Spleen (tissue), 11 donors: Measurements from ENCODE around the gene VSIG1. TPM values are rescaled to one million over a fixed set of nuclear protein-coding genes. Genes with fewer than 3 reads are reported as not detected.

Experiments used
- DNase-seq: peaks from one replicate; pipeline ENCODE4 v3.0.0-alpha.2; 2020
- H3K27ac ChIP-seq, 8 donors: fragments of 200-600 bp; sonication (generic) in 7 of 8; 1 replicate in 4 of 8; 2 replicates in 4 of 8; pipeline versions ENCODE4 v1.5.0 to v1.8.0; 2016 to 2021; ENCODE audit warnings: inconsistent platforms in 4 of 8, mild to moderate bottlenecking in 4 of 8, moderate library complexity in 1 of 8
- H3K27me3 ChIP-seq, 7 donors: fragments of 200-600 bp; sonication (generic) in 6 of 7; replicated peaks in 1 of 7; 1 replicate in 4 of 7; 2 replicates in 3 of 7; pipeline versions ENCODE4 v1.5.0 to v1.8.0; 2016 to 2021; ENCODE audit warnings: inconsistent platforms in 3 of 7, mild to moderate bottlenecking in 1 of 7
- H3K36me3 ChIP-seq, 6 donors: fragments of 200-600 bp; sonication (generic) in 5 of 6; 1 replicate in 4 of 6; 2 replicates in 2 of 6; pipeline versions ENCODE4 v1.5.0 to v1.8.0; 2016 to 2021; ENCODE audit warnings: inconsistent platforms in 2 of 6
- H3K4me1 ChIP-seq, 6 donors: fragments of 200-600 bp; sonication (generic) in 5 of 6; 1 replicate in 3 of 6; 2 replicates in 3 of 6; pipeline versions ENCODE4 v1.5.0 to v1.8.0; 2016 to 2021; ENCODE audit warnings: inconsistent platforms in 3 of 6
- H3K4me3 ChIP-seq, 8 donors: fragments of 200-600 bp; sonication (generic) in 7 of 8; 1 replicate in 4 of 8; 2 replicates in 4 of 8; pipeline versions ENCODE4 v1.5.0 to v1.8.0; 2016 to 2021; ENCODE audit warnings: inconsistent platforms in 4 of 8, mild to moderate bottlenecking in 4 of 8, moderate library complexity in 2 of 8
- H3K9me3 ChIP-seq, 8 donors: fragments of 200-600 bp; sonication (generic) in 7 of 8; 1 replicate in 4 of 8; 2 replicates in 4 of 8; pipeline versions ENCODE4 v1.5.0 to v1.8.0; 2016 to 2021; ENCODE audit warnings: inconsistent platforms in 4 of 8
- CTCF ChIP-seq, 11 experiments: fragments of 200-600 bp in 7 of 11; fragments of 450-650 bp in 4 of 11; sonication (generic) in 4 of 11; IDR thresholded peaks in 8 of 11; conservative IDR thresholded peaks in 3 of 11; 1 replicate in 7 of 11; 2 replicates in 4 of 11; pipeline versions ENCODE4 v1.4.0 to v1.8.0; 2016 to 2021; ENCODE audit warnings: antibody characterized with exemption in 11 of 11, inconsistent platforms in 4 of 11, mild to moderate bottlenecking in 1 of 11
- POLR2A ChIP-seq, 3 donors: fragments of 450-650 bp; IDR thresholded peaks; one replicate each; pipeline ENCODE4 v1.5.1; 2017; ENCODE audit warnings: antibody characterized with exemption in 3 of 3, mild to moderate bottlenecking in 1 of 3
- POLR2AphosphoS5 ChIP-seq, 3 donors: sonication (generic); formaldehyde crosslinking; IDR thresholded peaks; one replicate each; pipeline ENCODE4 v1.5.1; 2017; ENCODE audit warnings: antibody characterized with exemption in 3 of 3
- WGBS, 5 donors: extraction: QIAGEN DNeasy Blood & Tissue Kit in 3 of 5; methylation state at CpG; one replicate each; pipeline versions ENCODE4 v1.1.5 to v1.1.7; 2013 to 2018; 5-methylcytosine and 5-hydroxymethylcytosine counted together
- intact Hi-C: fragments of 100-400 bp; cut with DNase I; formaldehyde crosslinking; loops from one replicate; pipeline ENCODE4 v1.15.0; 2023; ENCODE audit warnings: low total_unique reads
- polyA plus RNA-seq, 3 donors: library from polyadenylated mRNA; stranded (reverse); fragments of 200-250 nt; gene quantifications; one replicate each; pipeline ENCODE4 v1.2.1, GENCODE V29; 2013
- total RNA-seq, 7 donors: library from RNA; depleted of rRNA in 3 of 7; stranded (reverse); fragments of >200 nt in 3 of 7; fragmentation: NEBNext Ultra II Directional in 4 of 7; extraction: Animal tissue kit (Norgen Biotek cat#: 25700) in 4 of 7; gene quantifications; one replicate each; pipeline versions ENCODE4 v1.1.0 to v1.2.1, GENCODE V29; 2016 to 2021
- donor health status: healthy with polysubstance abuse.
- donor health status: DM: no; HTN: no; CAD: no; lungs with moderate emphysema.
- donor health status: DM: no; HTN: no; CAD: no.
- donor health status: Bipolar disorder and iron deficiency.
- donor health status: healthy.
- donor health status: DM: no; HTN: no; CAD: no.
- donor health status: DM: yes; HTN: yes; CAD: no.

The VSIG1 gene
- total and polyA plus RNA-seq, 10 donors, result 0.11 to 1.4 (median 0.64) TPM

GRCh38 chrX:108126661-108127060 lies 81.8 kb downstream of the VSIG1 start:
- Histone ChIP-seq H3K9me3 (no peaks in the 10 kb centered on the region), H3K4me1 (no peaks in the 10 kb centered on the region), H3K27ac (no peak overlapping the region), H3K4me3 (no peak overlapping the region), H3K27me3 (no peaks in the 10 kb centered on the region), H3K36me3 (peaks cover 0 to 42% (median 4%) of the 10 kb centered on the region in 6 donors)
- no peak for DNase-seq
- intact Hi-C loops, result no loop called here
- TF ChIP-seq POLR2AphosphoS5 (IDR thresholded peaks at IDR 0.05) (no peak), CTCF (IDR thresholded peaks at IDR 0.05 in 8 of 11, conservative IDR thresholded peaks at IDR 0.05 in 3 of 11) (no peak), POLR2A (IDR thresholded peaks at IDR 0.05) (no peak)
- 48 to 77% (median 62%) methylated on average over 2 of the region's 2 CpGs for WGBS, 5 donors

- H3K36me3 ChIP-seq, result peaks cover 0 to 47% (median 4%) of the 10 kb centered on the region in 6 donors
- no peak for DNase-seq
- H3K4me3 ChIP-seq, result no peak overlapping the region
- intact Hi-C loops, result no loop called here
- H3K4me1 ChIP-seq, result no peaks in the 10 kb centered on the region
- H3K27me3 ChIP-seq, result no peaks in the 10 kb centered on the region
- TF ChIP-seq POLR2A (IDR thresholded peaks at IDR 0.05) (no peak), POLR2AphosphoS5 (IDR thresholded peaks at IDR 0.05) (no peak), CTCF (IDR thresholded peaks at IDR 0.05 in 8 of 11, conservative IDR thresholded peaks at IDR 0.05 in 3 of 11) (no peak)
- WGBS, 5 donors, result 71 to 90% (median 73%) methylated on average over 4 of the region's 4 CpGs
- no peak overlapping the region for H3K27ac ChIP-seq
- no peaks in the 10 kb centered on the region for H3K9me3 ChIP-seq
Observed at GRCh38 chrX:108127152-108127551, 82.3 kb downstream of the VSIG1 start.

Other genes starting within 250 kb of the VSIG1 start
- 10 to 100 TPM in 6 of 7 donors, 1 to 10 TPM in 1; 9.1 to 11.9 (median 10.9) TPM for gene MID2, start 219.2 kb upstream of the VSIG1 start, total RNA-seq
- gene MID2, start 219.2 kb upstream of the VSIG1 start, polyA plus RNA-seq, result 1 to 10 TPM in 1 of 3 donors, under 1 TPM in 2; 0.50 to 1.9 (median 0.72) TPM
- gene TEX13B, start 62.7 kb upstream of the VSIG1 start, total RNA-seq, result not detected
- not detected for gene TEX13B, start 62.7 kb upstream of the VSIG1 start, polyA plus RNA-seq
- gene PSMD10, start 46.5 kb downstream of the VSIG1 start, total RNA-seq, result 10 to 100 TPM; 26.7 to 39.2 (median 28.7) TPM
- gene PSMD10, start 46.5 kb downstream of the VSIG1 start, polyA plus RNA-seq, result 10 to 100 TPM; 27.0 to 41.2 (median 35.7) TPM
- gene ATG4A, start 46.7 kb downstream of the VSIG1 start, total RNA-seq, result 10 to 100 TPM in 5 of 7 donors, 1 to 10 TPM in 2; 8.6 to 16.7 (median 11.4) TPM
- 10 to 100 TPM in 2 of 3 donors, 1 to 10 TPM in 1; 6.9 to 11.1 (median 10.9) TPM for gene ATG4A, start 46.7 kb downstream of the VSIG1 start, polyA plus RNA-seq